Ishikawa (cell line): ENCODE results near the gene EML4.
A peak's percentile ranks its signal among the peaks of the same experiment; 100 is the strongest.

Source experiments
- CEBPB ChIP-seq: IDR thresholded peaks from 2 replicates; pipeline ENCODE4 v1.6.1; 2012
- CREB1 ChIP-seq: IDR thresholded peaks from 2 replicates; pipeline ENCODE4 v1.6.1; 2012; ENCODE audit warnings: low read depth
- EGR1 ChIP-seq: IDR thresholded peaks from 2 replicates; pipeline ENCODE4 v1.6.1; 2012
- EP300 ChIP-seq: IDR thresholded peaks from 2 replicates; pipeline ENCODE4 v1.6.1; 2012; ENCODE audit warnings: borderline replicate concordance
- FOXM1 ChIP-seq: IDR thresholded peaks from 2 replicates; pipeline ENCODE4 v1.6.1; 2012; ENCODE audit warnings: low read depth, borderline replicate concordance
- NFIC ChIP-seq: IDR thresholded peaks from 2 replicates; pipeline ENCODE4 v1.6.1; 2012
- RAD21 ChIP-seq: IDR thresholded peaks from 2 replicates; pipeline ENCODE4 v1.6.1; 2012; ENCODE audit warnings: low read depth
- TAF1 ChIP-seq: IDR thresholded peaks from 2 replicates; pipeline ENCODE4 v1.6.1; 2012; ENCODE audit warnings: low read depth, mild to moderate bottlenecking
- TCF12 ChIP-seq: IDR thresholded peaks from 2 replicates; pipeline ENCODE4 v1.6.1; 2012; ENCODE audit warnings: low read depth
- TEAD4 ChIP-seq: IDR thresholded peaks from 2 replicates; pipeline ENCODE4 v1.6.1; 2012
- YY1 ChIP-seq: IDR thresholded peaks from 2 replicates; pipeline ENCODE4 v1.6.1; 2012; ENCODE audit warnings: low read depth
- ZBTB7A ChIP-seq: IDR thresholded peaks from 2 replicates; pipeline ENCODE4 v1.6.1; 2012; ENCODE audit warnings: low read depth
- TF ChIP-seq, protein P1 (sequence below): IDR thresholded peaks from 2 replicates; pipeline ENCODE4 v1.6.1; 2012
- TF ChIP-seq, protein P2 (sequence below): IDR thresholded peaks from 2 replicates; pipeline ENCODE4 v1.6.1; 2012
- TF ChIP-seq, protein P3 (sequence below): IDR thresholded peaks from 2 replicates; pipeline ENCODE4 v1.6.1; 2012; ENCODE audit warnings: low read depth, mild to moderate bottlenecking

Gene EML4

DNA sequence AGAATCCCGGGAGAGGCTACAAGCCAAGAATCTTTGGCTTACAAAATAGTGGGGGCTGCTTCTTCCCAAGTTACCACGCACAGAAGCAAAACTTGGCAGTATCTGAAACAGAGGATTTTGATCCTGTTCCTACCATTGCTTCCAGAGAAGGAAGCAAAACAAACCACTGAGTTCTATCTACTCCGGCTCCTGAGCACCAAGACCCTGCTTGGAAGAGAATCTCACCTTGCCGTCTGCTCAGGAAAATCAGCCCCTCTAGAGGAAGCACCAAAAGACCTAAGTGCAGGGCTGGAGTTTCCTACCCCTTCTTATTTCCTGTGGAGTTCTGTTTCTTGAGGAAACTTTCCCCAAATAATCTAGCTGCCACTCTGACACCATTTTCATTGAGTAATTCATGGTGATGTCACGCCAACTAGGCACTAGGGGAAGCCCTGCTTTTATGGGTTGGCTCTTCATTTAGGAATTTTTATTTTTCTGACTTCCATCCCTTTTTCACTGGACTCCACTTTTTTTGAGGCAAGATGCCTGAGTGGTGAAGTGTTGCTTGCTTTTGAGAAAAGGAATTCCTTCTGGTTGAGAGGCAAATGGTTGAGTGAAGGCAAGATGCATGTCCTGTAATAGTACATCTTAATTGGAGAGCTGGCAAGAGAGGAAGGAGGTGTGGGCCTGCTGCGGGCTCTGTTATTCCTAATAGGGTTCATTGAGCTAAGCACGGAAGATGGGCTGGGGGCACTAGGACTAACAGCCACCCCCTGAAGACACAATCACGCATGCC lies 36.8 kb upstream of the EML4 start:
- TF ChIP-seq CEBPB = no peak
- TF ChIP-seq TEAD4 = peak; percentile 53

DNA sequence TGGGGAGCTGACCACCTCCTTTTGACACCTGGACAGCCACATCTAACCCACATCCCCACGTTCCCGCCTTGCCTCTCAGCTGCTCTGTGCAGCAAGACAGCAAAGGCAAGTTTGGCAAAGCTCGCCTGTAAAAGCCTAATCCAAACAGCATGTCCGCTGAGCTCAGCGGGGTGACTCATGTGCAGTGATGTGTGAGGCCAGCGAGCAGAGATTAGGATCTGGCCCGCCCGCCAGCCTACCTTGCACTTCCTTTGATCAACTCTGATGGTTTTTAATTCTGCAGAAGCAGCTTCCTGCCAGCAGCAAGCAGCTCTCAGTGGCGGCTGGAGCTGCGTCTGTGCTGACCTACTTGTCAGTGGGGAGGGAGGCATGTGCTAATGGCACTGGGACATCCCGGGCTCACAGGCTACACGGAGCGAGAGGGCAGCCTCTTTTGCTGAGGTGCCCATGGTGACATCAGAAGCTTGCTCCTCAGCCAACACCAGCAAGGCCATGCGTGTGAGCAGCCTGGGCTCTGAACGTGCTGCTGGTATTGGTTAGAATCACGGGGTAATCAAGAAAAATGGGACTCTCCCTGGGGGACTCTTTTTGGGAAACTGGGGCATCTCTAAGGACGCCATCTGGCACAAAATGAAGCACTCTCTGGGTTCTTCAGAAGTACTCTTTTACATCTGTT lies 36.0 kb upstream of the EML4 start:
- peak; percentile 69 for TF ChIP-seq YY1
- TF ChIP-seq, protein P1, sequence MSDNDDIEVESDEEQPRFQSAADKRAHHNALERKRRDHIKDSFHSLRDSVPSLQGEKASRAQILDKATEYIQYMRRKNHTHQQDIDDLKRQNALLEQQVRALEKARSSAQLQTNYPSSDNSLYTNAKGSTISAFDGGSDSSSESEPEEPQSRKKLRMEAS = peak; percentile 94
- no peak for TF ChIP-seq EGR1
- TF ChIP-seq CEBPB = no peak; the same call in 1 of the 2 replicates
- TF ChIP-seq TCF12 = peak; percentile 97
- TF ChIP-seq ZBTB7A = 0 out of 2 replicates have a peak, but pooled peaks have one; percentile 57
- no peak for TF ChIP-seq CREB1
- peak; percentile 94 for TF ChIP-seq TEAD4
- TF ChIP-seq, protein P2, sequence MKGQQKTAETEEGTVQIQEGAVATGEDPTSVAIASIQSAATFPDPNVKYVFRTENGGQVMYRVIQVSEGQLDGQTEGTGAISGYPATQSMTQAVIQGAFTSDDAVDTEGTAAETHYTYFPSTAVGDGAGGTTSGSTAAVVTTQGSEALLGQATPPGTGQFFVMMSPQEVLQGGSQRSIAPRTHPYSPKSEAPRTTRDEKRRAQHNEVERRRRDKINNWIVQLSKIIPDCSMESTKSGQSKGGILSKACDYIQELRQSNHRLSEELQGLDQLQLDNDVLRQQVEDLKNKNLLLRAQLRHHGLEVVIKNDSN = peak; percentile 50; the same call in 1 of the 2 replicates
- peak; percentile 96 for TF ChIP-seq EP300
- peak; percentile 30; the same call in 1 of the 2 replicates for TF ChIP-seq RAD21
- TF ChIP-seq NFIC = peak; percentile 99
- TF ChIP-seq, protein P3, sequence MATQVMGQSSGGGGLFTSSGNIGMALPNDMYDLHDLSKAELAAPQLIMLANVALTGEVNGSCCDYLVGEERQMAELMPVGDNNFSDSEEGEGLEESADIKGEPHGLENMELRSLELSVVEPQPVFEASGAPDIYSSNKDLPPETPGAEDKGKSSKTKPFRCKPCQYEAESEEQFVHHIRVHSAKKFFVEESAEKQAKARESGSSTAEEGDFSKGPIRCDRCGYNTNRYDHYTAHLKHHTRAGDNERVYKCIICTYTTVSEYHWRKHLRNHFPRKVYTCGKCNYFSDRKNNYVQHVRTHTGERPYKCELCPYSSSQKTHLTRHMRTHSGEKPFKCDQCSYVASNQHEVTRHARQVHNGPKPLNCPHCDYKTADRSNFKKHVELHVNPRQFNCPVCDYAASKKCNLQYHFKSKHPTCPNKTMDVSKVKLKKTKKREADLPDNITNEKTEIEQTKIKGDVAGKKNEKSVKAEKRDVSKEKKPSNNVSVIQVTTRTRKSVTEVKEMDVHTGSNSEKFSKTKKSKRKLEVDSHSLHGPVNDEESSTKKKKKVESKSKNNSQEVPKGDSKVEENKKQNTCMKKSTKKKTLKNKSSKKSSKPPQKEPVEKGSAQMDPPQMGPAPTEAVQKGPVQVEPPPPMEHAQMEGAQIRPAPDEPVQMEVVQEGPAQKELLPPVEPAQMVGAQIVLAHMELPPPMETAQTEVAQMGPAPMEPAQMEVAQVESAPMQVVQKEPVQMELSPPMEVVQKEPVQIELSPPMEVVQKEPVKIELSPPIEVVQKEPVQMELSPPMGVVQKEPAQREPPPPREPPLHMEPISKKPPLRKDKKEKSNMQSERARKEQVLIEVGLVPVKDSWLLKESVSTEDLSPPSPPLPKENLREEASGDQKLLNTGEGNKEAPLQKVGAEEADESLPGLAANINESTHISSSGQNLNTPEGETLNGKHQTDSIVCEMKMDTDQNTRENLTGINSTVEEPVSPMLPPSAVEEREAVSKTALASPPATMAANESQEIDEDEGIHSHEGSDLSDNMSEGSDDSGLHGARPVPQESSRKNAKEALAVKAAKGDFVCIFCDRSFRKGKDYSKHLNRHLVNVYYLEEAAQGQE = no peak
- no peak for TF ChIP-seq TAF1
- TF ChIP-seq FOXM1 = peak; percentile 84

DNA sequence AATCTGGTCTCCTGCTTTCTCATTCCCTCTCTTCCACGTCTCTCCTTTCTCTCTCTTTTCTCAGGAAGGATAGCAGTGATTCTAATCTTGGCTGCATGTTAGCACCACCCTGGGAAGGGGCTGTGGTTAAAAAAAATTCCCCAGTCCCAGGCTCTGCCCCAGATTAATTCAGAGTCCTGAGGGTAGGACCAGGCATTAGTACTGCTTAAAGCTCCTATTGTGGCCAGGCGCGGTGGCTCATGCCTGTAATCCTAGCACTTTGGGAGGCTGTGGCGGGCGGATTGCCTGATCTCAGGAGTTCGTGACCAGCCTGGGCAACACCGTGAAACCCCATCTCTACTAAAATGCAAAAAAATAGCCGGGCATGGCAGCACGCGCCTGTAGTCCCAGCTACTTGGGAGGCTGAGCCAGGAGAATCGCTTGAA lies 35.4 kb upstream of the EML4 start:
- TF ChIP-seq, protein P2 = no peak
- TF ChIP-seq, protein P1 = no peak
- TF ChIP-seq FOXM1 = no peak
- TF ChIP-seq RAD21 = no peak
- TF ChIP-seq CEBPB = no peak

DNA sequence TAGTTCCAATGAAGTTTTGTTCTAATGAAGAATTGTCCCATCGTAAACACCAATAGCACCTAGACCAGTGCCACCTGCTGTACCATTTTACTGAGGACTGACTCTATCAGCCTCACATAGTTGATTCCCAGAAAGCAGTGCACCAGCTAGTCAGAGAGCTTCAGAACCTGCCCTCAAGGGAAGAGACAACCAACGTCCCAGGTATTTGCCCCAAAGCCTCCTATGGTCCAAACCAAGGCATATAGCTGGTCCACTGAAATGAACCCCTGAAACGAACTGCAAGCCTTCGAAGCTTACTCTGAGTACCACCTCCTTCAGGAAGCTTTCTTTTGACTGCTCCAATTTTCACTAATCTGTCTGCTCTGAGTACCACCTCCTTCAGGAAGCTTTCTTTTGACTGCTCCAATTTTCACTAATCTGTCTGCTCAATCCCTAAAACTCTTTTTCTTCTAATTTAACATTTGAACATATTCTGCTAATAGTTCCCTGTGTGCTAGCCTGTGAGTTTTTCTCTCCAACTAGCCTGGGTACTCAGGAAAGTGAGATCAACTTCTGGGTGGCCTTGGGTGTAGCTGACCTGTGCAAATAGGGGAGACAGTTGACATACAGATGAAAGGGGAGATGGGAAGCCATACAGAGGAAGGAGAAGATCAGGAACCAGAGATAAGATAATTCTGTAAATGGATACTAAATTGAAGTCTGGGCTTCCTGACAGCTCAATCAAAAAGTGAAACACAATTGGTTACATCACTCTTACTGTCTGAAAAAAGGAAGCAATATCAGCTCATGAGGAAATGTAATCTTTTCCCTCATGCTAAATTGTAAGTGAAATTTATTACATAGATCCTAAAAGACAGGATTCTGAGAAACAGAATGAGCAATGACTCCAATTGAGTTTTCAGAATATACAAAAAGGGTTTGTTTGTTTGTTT lies 33.5 kb upstream of the EML4 start:
- TF ChIP-seq ZBTB7A (no peak), TEAD4 (no peak), RAD21 (no peak), NFIC (no peak), FOXM1 (no peak), CEBPB (no peak), CREB1 (no peak), YY1 (no peak)
- TF ChIP-seq, protein P3 = no peak
- TF ChIP-seq, protein P1 = no peak

DNA sequence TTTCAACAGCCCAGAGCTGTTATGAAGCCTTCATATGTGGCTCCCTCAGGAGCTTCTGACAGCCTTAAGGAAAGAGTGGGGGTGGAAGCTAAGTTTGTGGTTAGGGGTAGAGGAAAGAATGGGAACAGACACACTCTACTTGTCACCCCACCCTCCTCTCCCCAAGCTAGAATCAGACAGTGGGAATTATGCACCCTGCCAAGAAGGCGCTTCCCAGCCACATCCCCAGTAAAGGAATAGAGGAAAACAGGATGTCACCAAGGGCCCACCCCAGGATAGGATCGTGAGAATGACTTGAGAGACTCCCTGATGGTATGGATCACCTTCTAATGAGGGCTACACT lies 32.4 kb upstream of the EML4 start:
- no peak for TF ChIP-seq ZBTB7A
- TF ChIP-seq, protein P1 = no peak
- TF ChIP-seq RAD21 = no peak
- no peak for TF ChIP-seq TEAD4
- TF ChIP-seq NFIC = no peak
- no peak for TF ChIP-seq FOXM1
- TF ChIP-seq YY1 = no peak
- TF ChIP-seq, protein P3 = no peak
- TF ChIP-seq CEBPB = no peak
- TF ChIP-seq TAF1 = no peak
- TF ChIP-seq EGR1 = no peak
- no peak for TF ChIP-seq EP300
- TF ChIP-seq TCF12 = no peak
- TF ChIP-seq, protein P2 = no peak
- TF ChIP-seq CREB1 = no peak
